SK-N-SH treated with all-trans-retinoic acid at 6 μM for 48 hours (cell line): ENCODE data around the gene SEPTIN5.

Experiments used
- ATAC-seq: fragments of 200-7000 bp; cut with Tn5 transposase; 3 replicates; pipeline ENCODE4 v1.9.1; 2020; ENCODE audit warnings: mild to moderate bottlenecking, moderate library complexity
- ARNTL ChIP-seq: fragments of 450-650 bp; formaldehyde crosslinking; IDR thresholded peaks from 2 replicates; pipeline ENCODE4 v1.5.0; 2020; ENCODE audit warnings: low read depth, mild to moderate bottlenecking, moderate library complexity, borderline replicate concordance
- BACH2 ChIP-seq: fragments of 250-450 bp; sonication (Bioruptor Pico); IDR thresholded peaks from 2 replicates; pipeline ENCODE4 v1.9.0; 2021; ENCODE audit warnings: mild to moderate bottlenecking, borderline replicate concordance
- CREB5 ChIP-seq: fragments of 250-450 bp; sonication (Bioruptor Pico); IDR thresholded peaks from 2 replicates; pipeline ENCODE4 v1.5.1; 2020; ENCODE audit warnings: low read depth, mild to moderate bottlenecking, moderate library complexity
- CSDC2 ChIP-seq: fragments of 250-450 bp; sonication (Bioruptor Pico); IDR thresholded peaks from 2 replicates; pipeline ENCODE4 v1.5.0; 2020; ENCODE audit warnings: mild to moderate bottlenecking, moderate library complexity
- CSRNP3 ChIP-seq: fragments of 250-450 bp; sonication (Bioruptor Pico); IDR thresholded peaks from 2 replicates; pipeline ENCODE4 v1.5.1; 2021; ENCODE audit warnings: mild to moderate bottlenecking, moderate library complexity
- GLIS3 ChIP-seq: fragments of 250-450 bp; sonication (Bioruptor Pico); IDR thresholded peaks from 2 replicates; pipeline ENCODE4 v1.5.0; 2020; ENCODE audit warnings: mild to moderate bottlenecking, moderate library complexity
- OSR1 ChIP-seq: fragments of 250-450 bp; sonication (Bioruptor Pico); IDR thresholded peaks from 2 replicates; pipeline ENCODE4 v1.8.0; 2022; ENCODE audit warnings: moderate library complexity, mild to moderate bottlenecking, inconsistent platforms
- PATZ1 ChIP-seq: fragments of 250-450 bp; sonication (Bioruptor Pico); IDR thresholded peaks from 2 replicates; pipeline ENCODE4 v1.8.0; 2020; ENCODE audit warnings: mild to moderate bottlenecking, moderate library complexity, borderline replicate concordance
- POU6F1 ChIP-seq: fragments of 250-450 bp; sonication (Bioruptor Pico); IDR thresholded peaks from 2 replicates; pipeline ENCODE4 v1.8.0; 2021; ENCODE audit warnings: low read depth, mild to moderate bottlenecking, moderate library complexity, borderline replicate concordance
- PPARA ChIP-seq: fragments of 250-450 bp; sonication (Bioruptor Pico); IDR thresholded peaks from 2 replicates; pipeline ENCODE4 v1.5.0; 2020; ENCODE audit warnings: mild to moderate bottlenecking, borderline replicate concordance
- RARB ChIP-seq: fragments of 250-450 bp; sonication (Bioruptor Pico); IDR thresholded peaks from 2 replicates; pipeline ENCODE4 v1.8.0; 2021; ENCODE audit warnings: mild to moderate bottlenecking, moderate library complexity
- SNAI2 ChIP-seq: fragments of 250-450 bp; sonication (Bioruptor Pico); IDR thresholded peaks from 2 replicates; pipeline ENCODE4 v1.5.0; 2020; ENCODE audit warnings: mild to moderate bottlenecking, moderate library complexity
- TCF4 ChIP-seq: fragments of 250-450 bp; sonication (Bioruptor Pico); IDR thresholded peaks from 2 replicates; pipeline ENCODE4 v1.8.0; 2021; ENCODE audit warnings: mild to moderate bottlenecking, moderate library complexity, borderline replicate concordance
- TOX ChIP-seq: fragments of 250-450 bp; sonication (Bioruptor Pico); IDR thresholded peaks from 2 replicates; pipeline ENCODE4 v1.8.0; 2021; ENCODE audit warnings: mild to moderate bottlenecking, moderate library complexity, borderline replicate concordance
- TSHZ2 ChIP-seq: fragments of 250-450 bp; sonication (Bioruptor Pico); IDR thresholded peaks from 2 replicates; pipeline ENCODE4 v1.5.0; 2020; ENCODE audit warnings: mild to moderate bottlenecking, moderate library complexity
- ZC3H10 ChIP-seq: fragments of 250-450 bp; sonication (Bioruptor Pico); IDR thresholded peaks from 2 replicates; pipeline ENCODE4 v1.5.1; 2021; ENCODE audit warnings: mild to moderate bottlenecking, moderate library complexity
- ZFP3 ChIP-seq: fragments of 250-450 bp; sonication (Bioruptor Pico); IDR thresholded peaks from 2 replicates; pipeline ENCODE4 v1.5.0; 2020; ENCODE audit warnings: mild to moderate bottlenecking, moderate library complexity
- ZFP30 ChIP-seq: fragments of 450-650 bp; formaldehyde crosslinking; IDR thresholded peaks from 2 replicates; pipeline ENCODE4 v1.5.0; 2022; ENCODE audit warnings: mild to moderate bottlenecking, moderate library complexity
- ZNF70 ChIP-seq: fragments of 450-650 bp; formaldehyde crosslinking; IDR thresholded peaks from 2 replicates; pipeline ENCODE4 v1.5.0; 2020; ENCODE audit warnings: mild to moderate bottlenecking, moderate library complexity
- ZNF8 ChIP-seq: fragments of 450-650 bp; formaldehyde crosslinking; IDR thresholded peaks from 2 replicates; pipeline ENCODE4 v1.5.0; 2020; ENCODE audit warnings: mild to moderate bottlenecking, moderate library complexity

The SEPTIN5 gene

GRCh38 chr22:19691007-19691720 lies 23.1 kb upstream of the SEPTIN5 start:
- ATAC-seq, result no peak
- no peak for TF ChIP-seq PPARA (CRISPR knock-in tag)
- TF ChIP-seq TCF4 (CRISPR knock-in tag), result no peak
- no peak for TF ChIP-seq ZFP3 (CRISPR knock-in tag)
- TF ChIP-seq RARB (CRISPR knock-in tag), result no peak
- TF ChIP-seq BACH2, result no peak
- no peak for TF ChIP-seq CREB5 (CRISPR knock-in tag)
- TF ChIP-seq ZC3H10 (CRISPR knock-in tag), result no peak
- no peak for TF ChIP-seq CSRNP3 (CRISPR knock-in tag)
- no peak for TF ChIP-seq TSHZ2
- TF ChIP-seq CSDC2 (CRISPR knock-in tag), result no peak
- TF ChIP-seq PATZ1 (CRISPR knock-in tag), result no peak
- no peak for TF ChIP-seq ZNF8

GRCh38 chr22:19691721-19692341 lies 22.5 kb upstream of the SEPTIN5 start:
- no peak for ATAC-seq
- no peak for TF ChIP-seq RARB (CRISPR knock-in tag)
- TF ChIP-seq ZFP3 (CRISPR knock-in tag), result no peak
- TF ChIP-seq GLIS3 (CRISPR knock-in tag), result no peak
- no peak for TF ChIP-seq ZFP30 (CRISPR knock-in tag)
- TF ChIP-seq, all 23 proteins: peak for 0

- no peak for ATAC-seq
- TF ChIP-seq CREB5 (CRISPR knock-in tag) (no peak), ARNTL (CRISPR knock-in tag) (no peak), OSR1 (CRISPR knock-in tag) (no peak), RARB (CRISPR knock-in tag) (no peak), BACH2 (no peak), ZNF8 (no peak), CSDC2 (CRISPR knock-in tag) (no peak), TSHZ2 (no peak), CSRNP3 (CRISPR knock-in tag) (no peak), PPARA (CRISPR knock-in tag) (no peak), ZNF70 (CRISPR knock-in tag) (no peak), SNAI2 (CRISPR knock-in tag) (no peak), ZC3H10 (CRISPR knock-in tag) (no peak), POU6F1 (CRISPR knock-in tag) (no peak), TOX (CRISPR knock-in tag) (no peak), TCF4 (CRISPR knock-in tag) (no peak), ZFP30 (CRISPR knock-in tag) (no peak)
Measured at GRCh38 chr22:19693581-19693980, 20.7 kb upstream of the SEPTIN5 start.
